IMR-90 (cell line): Measurements from ENCODE around the gene CTNNAL1. TPM values are rescaled to one million over a fixed set of nuclear protein-coding genes. Genes with fewer than 3 reads are reported as not detected.

Experiments used
- ATAC-seq: fragments of 200-7000 bp; cut with Tn5 transposase; 2 replicates; pipeline ENCODE4 v1.9.1; 2020; ENCODE audit warnings: low read depth, mild to moderate bottlenecking, moderate library complexity
- BruUV-seq: library from RNA; stranded (reverse); fragments of 400-500 nt; replicated peaks from 2 replicates; lab custom pipeline; 2021; lab: Mats Ljungman, UMichigan
- CTCF ChIA-PET: fragments of 300-600 bp; formaldehyde crosslinking; extraction: SDS; loops from one replicate; lab custom pipeline; 2021; ENCODE audit warnings: antibody characterized with exemption; lab: Yijun Ruan, JAX
- POLR2A ChIA-PET: fragments of 300-600 bp; sonication (Branson Sonifier 250); formaldehyde crosslinking; loops from one replicate; lab custom pipeline; 2022; ENCODE audit warnings: antibody characterized with exemption; ENCODE audit not compliant: unreplicated experiment; lab: Charles Lee
- DNase-seq: peaks from one replicate; pipeline ENCODE4 v3.0.0; 2013
- H2AFZ ChIP-seq: replicated peaks from 2 replicates; pipeline ENCODE3; 2013; ENCODE audit warnings: low read length, mild to moderate bottlenecking; ENCODE audit not compliant: poor library complexity
- H2AK5ac ChIP-seq: 2 replicates; pipeline ENCODE4 v1.6.1; 2013; ENCODE audit warnings: low read depth, low read length, inconsistent platforms
- H2AK9ac ChIP-seq: replicated peaks from 2 replicates; pipeline ENCODE3; 2013; ENCODE audit warnings: mild to moderate bottlenecking, low read depth, low read length, moderate library complexity; ENCODE audit not compliant: poor library complexity
- H2BK120ac ChIP-seq: 2 replicates; pipeline ENCODE4 v1.6.1; 2013; ENCODE audit warnings: low read depth, low read length, inconsistent platforms
- H2BK15ac ChIP-seq: 3 replicates; pipeline ENCODE4 v1.6.1; 2013; ENCODE audit warnings: low read depth, low read length, inconsistent platforms
- H2BK20ac ChIP-seq: 2 replicates; pipeline ENCODE4 v1.6.1; 2013; ENCODE audit warnings: low read depth, mild to moderate bottlenecking, inconsistent platforms, low read length, moderate library complexity
- H2BK5ac ChIP-seq: 2 replicates; pipeline ENCODE4 v1.6.1; 2013; ENCODE audit warnings: mild to moderate bottlenecking, low read depth, low read length, inconsistent platforms; ENCODE audit not compliant: poor library complexity, severe bottlenecking
- H3K14ac ChIP-seq: replicated peaks from 2 replicates; pipeline ENCODE4 v1.6.1; 2013; ENCODE audit warnings: low read depth, low read length, inconsistent platforms
- H3K18ac ChIP-seq: 2 replicates; pipeline ENCODE4 v1.6.1; 2013; ENCODE audit warnings: low read depth, low read length, control low read depth
- H3K23ac ChIP-seq: 2 replicates; pipeline ENCODE4 v1.6.1; 2013; ENCODE audit warnings: low read depth, low read length, inconsistent platforms
- H3K27ac ChIP-seq: 2 replicates; pipeline ENCODE4 v1.5.1; 2013; ENCODE audit warnings: mild to moderate bottlenecking, control low read depth, low read length; ENCODE audit not compliant: insufficient read depth
- H3K27me3 ChIP-seq: 2 replicates; pipeline ENCODE4 v1.6.1; 2013; ENCODE audit warnings: low read length; ENCODE audit not compliant: control insufficient read depth, insufficient read depth
- H3K36me3 ChIP-seq: 2 replicates; pipeline ENCODE4 v1.6.1; 2013; ENCODE audit warnings: low read length, mixed read lengths; ENCODE audit not compliant: control insufficient read depth, insufficient read depth
- H3K4ac ChIP-seq: 2 replicates; pipeline ENCODE4 v1.6.1; 2013; ENCODE audit warnings: low read depth, low read length, inconsistent platforms
- H3K4me1 ChIP-seq: 2 replicates; pipeline ENCODE4 v1.6.1; 2013; ENCODE audit warnings: low read length, mixed read lengths; ENCODE audit not compliant: control insufficient read depth, insufficient read depth
- H3K4me2 ChIP-seq: 2 replicates; pipeline ENCODE4 v1.6.1; 2013; ENCODE audit warnings: low read depth, mild to moderate bottlenecking, control low read depth, low read length, moderate library complexity
- H3K4me3 ChIP-seq: 2 replicates; pipeline ENCODE4 v1.5.1; 2013; ENCODE audit warnings: low read depth, mild to moderate bottlenecking, control low read depth, low read length, moderate library complexity; ENCODE audit not compliant: insufficient read depth
- H3K56ac ChIP-seq: 2 replicates; pipeline ENCODE4 v1.6.1; 2013; ENCODE audit warnings: low read length, inconsistent platforms; ENCODE audit not compliant: insufficient read depth; ENCODE audit errors: extremely low read depth
- H3K79me1 ChIP-seq, 2 experiments: 2 replicates each; pipeline ENCODE4 v1.6.1; 2013; ENCODE audit warnings: low read length in 2 of 2, inconsistent platforms in 1 of 2, low read depth in 1 of 2
- H3K9ac ChIP-seq: 2 replicates; pipeline ENCODE4 v1.6.1; 2013; ENCODE audit warnings: low read depth, low read length, control low read depth
- H3K9me1 ChIP-seq: 2 replicates; pipeline ENCODE4 v1.6.1; 2013; ENCODE audit warnings: low read length, inconsistent platforms; ENCODE audit not compliant: insufficient read depth
- H3K9me3 ChIP-seq: 2 replicates; pipeline ENCODE4 v1.6.1; 2013; ENCODE audit warnings: low read length; ENCODE audit not compliant: control insufficient read depth, insufficient read depth
- H4K20me1 ChIP-seq: 2 replicates; pipeline ENCODE4 v1.6.1; 2013; ENCODE audit warnings: low read length, inconsistent platforms; ENCODE audit not compliant: insufficient read depth
- H4K5ac ChIP-seq: 2 replicates; pipeline ENCODE4 v1.6.1; 2013; ENCODE audit warnings: mild to moderate bottlenecking, low read depth, low read length, control low read depth
- H4K8ac ChIP-seq, 2 experiments: 2 replicates each; pipeline ENCODE4 v1.6.1; 2013; ENCODE audit warnings: low read depth in 2 of 2, low read length in 2 of 2, control low read depth in 1 of 2, inconsistent platforms in 1 of 2
- H4K91ac ChIP-seq: 2 replicates; pipeline ENCODE4 v1.6.1; 2013; ENCODE audit warnings: low read depth, low read length, inconsistent platforms; ENCODE audit not compliant: insufficient read depth
- BHLHE40 ChIP-seq: fragments of 150-350 bp; IDR thresholded peaks from 2 replicates; pipeline ENCODE4 v1.6.1; 2016; ENCODE audit warnings: mild to moderate bottlenecking, low read depth, low read length
- CEBPB ChIP-seq: IDR thresholded peaks from 2 replicates; pipeline ENCODE4 v1.6.1; 2012; ENCODE audit warnings: low read depth, low read length, improper control_type of control experiment
- CHD1 ChIP-seq: IDR thresholded peaks from 2 replicates; pipeline ENCODE4 v1.6.1; 2012; ENCODE audit warnings: low read depth, low read length, improper control_type of control experiment
- MXI1 ChIP-seq: IDR thresholded peaks from 2 replicates; pipeline ENCODE4 v1.6.1; 2012; ENCODE audit warnings: low read depth, mild to moderate bottlenecking, low read length, moderate library complexity, borderline replicate concordance
- RAD21 ChIP-seq: IDR thresholded peaks from 2 replicates; pipeline ENCODE4 v1.6.1; 2012; ENCODE audit warnings: low read length, improper control_type of control experiment
- RCOR1 ChIP-seq: IDR thresholded peaks from 2 replicates; pipeline ENCODE4 v1.6.1; 2012; ENCODE audit warnings: mild to moderate bottlenecking, low read length, improper control_type of control experiment; ENCODE audit not compliant: insufficient replicate concordance
- RFX5 ChIP-seq: IDR thresholded peaks from 2 replicates; pipeline ENCODE4 v1.8.0; 2012; ENCODE audit warnings: low read depth, mild to moderate bottlenecking, low read length, moderate library complexity
- WGBS, 2 experiments: methylation state at CpG; one replicate each; pipeline versions ENCODE4 v1.1.5 to v1.1.7; 2013; ENCODE audit warnings: missing lambda C conversion rate in 2 of 2; ENCODE audit not compliant: insufficient read length in 1 of 2; ENCODE audit errors: extremely low coverage in 2 of 2; 5-methylcytosine and 5-hydroxymethylcytosine counted together
- dilution Hi-C: fragments of 300-500 bp; cut with HindIII; formaldehyde crosslinking; loops from one replicate; pipeline ENCODE4 v1.14.3; 2018; ENCODE audit warnings: low sequenced_read_pairs; ENCODE audit not compliant: unreplicated experiment
- in situ Hi-C: fragments of 300-500 bp; cut with MboI; formaldehyde crosslinking; loops from 3 replicates; pipeline ENCODE4 v1.14.3; 2019; ENCODE audit warnings: low sequenced_read_pairs, inconsistent platforms, mixed read lengths
- intact Hi-C: fragments of 100-400 bp; cut with micrococcal nuclease; formaldehyde crosslinking; loops from 2 replicates; pipeline ENCODE4 v1.10.0; 2022
- polyA plus RNA-seq, 3 experiments: library from polyadenylated mRNA; depleted of rRNA; stranded (reverse); fragments of >200 nt; gene quantifications; 2 replicates each; pipeline ENCODE4 v1.2.3, GENCODE V29; 2012; ENCODE audit warnings: low replicate concordance in 1 of 3
- total RNA-seq: library from RNA; depleted of rRNA; stranded (reverse); fragments of >200 nt; gene quantifications from 2 replicates; pipeline ENCODE4 v1.2.3, GENCODE V29; 2012
- TF ChIP-seq, protein P1 (sequence below): fragments of 150-350 bp; IDR thresholded peaks from 2 replicates; pipeline ENCODE4 v1.6.1; 2017; ENCODE audit warnings: mild to moderate bottlenecking, antibody characterized with exemption, low read length, low read depth

CTNNAL1 gene
- total and polyA plus RNA-seq, 2 of the 4 experiments (the other 2 are of a cell fraction): 72.3 to 131 TPM

DNA sequence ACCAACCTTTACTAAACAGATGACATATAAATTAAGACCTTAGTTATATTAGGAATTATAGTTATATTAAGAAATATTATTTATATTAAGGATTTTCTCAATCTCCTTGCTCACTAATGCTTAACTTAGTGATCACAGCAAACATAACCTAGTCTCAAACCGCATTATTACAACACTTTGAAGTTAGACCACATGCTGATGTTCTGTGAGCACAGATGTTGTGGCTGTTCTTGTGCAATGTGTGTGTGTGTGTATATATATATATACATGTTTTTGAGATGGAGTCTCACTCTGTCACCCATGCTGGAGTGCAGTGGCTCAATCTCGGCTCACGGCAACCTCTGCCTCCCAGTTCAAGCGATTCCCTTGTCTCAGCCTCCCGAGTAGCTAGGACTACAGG, 99.9 kb downstream of the CTNNAL1 start:
- CTCF ChIA-PET: no interaction called here
- TF ChIP-seq MXI1: no peak
- TF ChIP-seq RFX5: no peak
- TF ChIP-seq, protein P1, sequence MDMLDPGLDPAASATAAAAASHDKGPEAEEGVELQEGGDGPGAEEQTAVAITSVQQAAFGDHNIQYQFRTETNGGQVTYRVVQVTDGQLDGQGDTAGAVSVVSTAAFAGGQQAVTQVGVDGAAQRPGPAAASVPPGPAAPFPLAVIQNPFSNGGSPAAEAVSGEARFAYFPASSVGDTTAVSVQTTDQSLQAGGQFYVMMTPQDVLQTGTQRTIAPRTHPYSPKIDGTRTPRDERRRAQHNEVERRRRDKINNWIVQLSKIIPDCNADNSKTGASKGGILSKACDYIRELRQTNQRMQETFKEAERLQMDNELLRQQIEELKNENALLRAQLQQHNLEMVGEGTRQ: no peak
- TF ChIP-seq CHD1: no peak
- no peak for TF ChIP-seq BHLHE40
- TF ChIP-seq RCOR1: no peak
- no peak for TF ChIP-seq RAD21
- no peak for TF ChIP-seq CEBPB
- no peak for ATAC-seq

More for the DNA sequence above, 99.9 kb downstream of the CTNNAL1 start:
- Histone ChIP-seq H2BK120ac (no peak overlapping the region), H3K23ac (no peak overlapping the region), H3K27me3 (no peaks in the 10 kb centered on the region), H2BK15ac (no peak overlapping the region), H3K4ac (no peak overlapping the region), H3K27ac (no peak overlapping the region), H3K9me1 (no peaks in the 10 kb centered on the region), H3K18ac (no peak overlapping the region), H3K79me1 (no peaks in the 10 kb centered on the region), H3K9me3 (no peaks in the 10 kb centered on the region), H2AK9ac (no peak overlapping the region), H3K9ac (no peak overlapping the region), H3K4me3 (no peak overlapping the region), H2AFZ (no peak overlapping the region), H2AK5ac (no peak overlapping the region), H3K14ac (no peak overlapping the region), H3K4me1 (no peaks in the 10 kb centered on the region), H4K91ac (no peak overlapping the region), H2BK20ac (no peak overlapping the region), H3K36me3 (peaks cover 26% of the 10 kb centered on the region), H4K8ac (no peak overlapping the region), H4K20me1 (no peaks in the 10 kb centered on the region), H4K5ac (no peak overlapping the region), H3K56ac (no peak overlapping the region), H3K4me2 (no peak overlapping the region), H2BK5ac (no peak overlapping the region)
- no peak for DNase-seq
- POLR2A ChIA-PET: no interaction called here
- 95% methylated on average over 3 of the region's 5 CpGs; no CpG with 5 or more reads in 1 of the 2 experiments for WGBS, 2 experiments
- dilution Hi-C loops: no loop called here
- intact Hi-C loops: no loop called here
- in situ Hi-C loops: no loop called here
- BruUV-seq: no TSS peak
